HG03460 (cell line): ENCODE data around the gene ANKRD27.
"Not testable (repeated sequence)": the region's sequence is repeated elsewhere in the genome, so short reads cannot be mapped to it uniquely, and the experiment has no call there.

Experiments
- ATAC-seq: cut with Tn5 transposase; IDR thresholded peaks from one replicate; pipeline ENCODE4 v1.9.1; 2021; ENCODE audit not compliant: unreplicated experiment

Gene ANKRD27

GRCh38 chr19:32653599-32653915 lies 21.4 kb downstream of the ANKRD27 start:
- no peak for ATAC-seq

- ATAC-seq: no peak
Observed at GRCh38 chr19:32652894-32653598, 21.9 kb downstream of the ANKRD27 start.

GRCh38 chr19:32652331-32652730 lies 22.6 kb downstream of the ANKRD27 start:
- not testable (repeated sequence) for ATAC-seq

GRCh38 chr19:32651729-32652140 lies 23.2 kb downstream of the ANKRD27 start:
- no peak for ATAC-seq

GRCh38 chr19:32650671-32651070 lies 24.3 kb downstream of the ANKRD27 start:
- ATAC-seq: no peak

- no peak for ATAC-seq
Observed at GRCh38 chr19:32649751-32650150, 25.2 kb downstream of the ANKRD27 start.

- no peak for ATAC-seq
Observed at GRCh38 chr19:32647361-32647760, 27.6 kb downstream of the ANKRD27 start.

- ATAC-seq: no peak
Observed at GRCh38 chr19:32646556-32646955, 28.4 kb downstream of the ANKRD27 start.

- no peak for ATAC-seq
Observed at GRCh38 chr19:32642771-32643170, 32.2 kb downstream of the ANKRD27 start.

- no peak for ATAC-seq
Observed at GRCh38 chr19:32638625-32639024, 36.4 kb downstream of the ANKRD27 start.

GRCh38 chr19:32637480-32637879 lies 37.5 kb downstream of the ANKRD27 start:
- no peak for ATAC-seq

GRCh38 chr19:32631381-32631780 lies 43.6 kb downstream of the ANKRD27 start:
- ATAC-seq: no peak

- ATAC-seq: no peak
Observed at GRCh38 chr19:32630338-32630737, 44.6 kb downstream of the ANKRD27 start.

- no peak for ATAC-seq
Observed at GRCh38 chr19:32627714-32628270, 47.2 kb downstream of the ANKRD27 start.

GRCh38 chr19:32626969-32627368 lies 48.0 kb downstream of the ANKRD27 start:
- no peak for ATAC-seq

- ATAC-seq: no peak
Observed at GRCh38 chr19:32624410-32624809, 50.6 kb downstream of the ANKRD27 start.

GRCh38 chr19:32622002-32622401 lies 53.0 kb downstream of the ANKRD27 start:
- no peak for ATAC-seq

- no peak for ATAC-seq
Observed at GRCh38 chr19:32619051-32619685, 55.8 kb downstream of the ANKRD27 start.

GRCh38 chr19:32615569-32615968 lies 59.4 kb downstream of the ANKRD27 start:
- ATAC-seq: no peak

- ATAC-seq: no peak
Observed at GRCh38 chr19:32614916-32615315, 60.1 kb downstream of the ANKRD27 start.

GRCh38 chr19:32613008-32613407 lies 62.0 kb downstream of the ANKRD27 start:
- no peak for ATAC-seq

GRCh38 chr19:32611161-32611560 lies 63.8 kb downstream of the ANKRD27 start:
- no peak for ATAC-seq

GRCh38 chr19:32607479-32607878 lies 67.5 kb downstream of the ANKRD27 start:
- ATAC-seq: no peak
